ENCODE results near the gene GLYATL2. TPM values are rescaled to one million over a fixed set of nuclear protein-coding genes. Genes with fewer than 3 reads are reported as not detected.

GLYATL2 gene, protein sequence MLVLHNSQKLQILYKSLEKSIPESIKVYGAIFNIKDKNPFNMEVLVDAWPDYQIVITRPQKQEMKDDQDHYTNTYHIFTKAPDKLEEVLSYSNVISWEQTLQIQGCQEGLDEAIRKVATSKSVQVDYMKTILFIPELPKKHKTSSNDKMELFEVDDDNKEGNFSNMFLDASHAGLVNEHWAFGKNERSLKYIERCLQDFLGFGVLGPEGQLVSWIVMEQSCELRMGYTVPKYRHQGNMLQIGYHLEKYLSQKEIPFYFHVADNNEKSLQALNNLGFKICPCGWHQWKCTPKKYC
- not detected in 2 replicates for total RNA-seq

DNA sequence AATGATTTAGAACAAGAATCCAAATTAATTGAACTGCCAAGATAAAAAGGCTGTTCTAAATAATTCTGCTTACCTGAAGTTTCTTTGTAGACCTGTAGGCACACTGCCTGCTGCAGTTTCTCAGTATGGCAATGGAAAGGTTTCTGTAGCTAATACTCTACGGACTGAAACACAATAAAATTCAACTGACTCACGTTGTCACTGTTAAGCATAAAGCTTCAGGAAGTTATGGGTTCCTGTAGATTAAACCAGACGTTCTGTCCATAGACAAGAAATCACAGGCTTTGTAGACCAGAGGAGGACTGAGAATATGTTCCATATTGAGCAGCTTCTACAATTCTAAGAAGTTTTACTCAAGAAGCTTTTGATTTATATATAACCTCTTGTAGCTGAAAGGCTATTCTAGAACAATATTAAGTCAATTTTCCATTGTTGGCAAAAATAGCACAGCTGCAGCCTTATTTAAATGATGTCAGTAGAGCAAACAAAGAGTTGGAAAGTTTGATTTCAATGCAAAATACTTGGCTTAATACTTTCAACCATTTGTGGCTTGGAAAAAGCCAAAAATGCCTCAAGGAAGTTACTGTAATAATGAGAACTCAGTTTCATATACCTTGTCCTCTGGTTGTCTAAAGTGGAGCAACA, at the start of gene GLYATL2:
TSS of gene GLYATL2 (minus strand) at position 344 of the 645 bp plus-strand sequence. CDS start 5,092 bp downstream, outside the sequence.
- intact Hi-C loops (cut with micrococcal nuclease) = no loop called here

DNA sequence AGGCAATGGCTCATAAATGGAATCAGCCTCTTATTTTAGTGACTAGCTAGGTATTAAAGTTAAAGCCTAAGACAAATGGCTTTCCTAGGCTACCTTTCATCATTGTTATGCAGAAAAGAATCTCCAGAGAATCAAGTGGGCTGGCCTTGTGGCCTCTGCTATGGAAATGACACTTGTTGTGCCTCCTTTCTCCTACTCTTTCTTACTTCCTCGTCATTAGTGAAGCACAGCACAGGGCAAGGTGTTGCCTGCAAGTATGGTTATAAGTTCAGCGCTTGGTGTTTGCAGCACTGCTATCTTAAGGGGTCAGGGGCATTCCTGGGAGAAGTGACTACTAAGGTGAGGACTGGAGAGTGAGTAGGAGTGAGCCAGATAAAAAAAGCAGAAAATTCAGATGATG, 49.4 kb upstream of the GLYATL2 start:
- intact Hi-C loops (cut with micrococcal nuclease) = no loop called here

DNA sequence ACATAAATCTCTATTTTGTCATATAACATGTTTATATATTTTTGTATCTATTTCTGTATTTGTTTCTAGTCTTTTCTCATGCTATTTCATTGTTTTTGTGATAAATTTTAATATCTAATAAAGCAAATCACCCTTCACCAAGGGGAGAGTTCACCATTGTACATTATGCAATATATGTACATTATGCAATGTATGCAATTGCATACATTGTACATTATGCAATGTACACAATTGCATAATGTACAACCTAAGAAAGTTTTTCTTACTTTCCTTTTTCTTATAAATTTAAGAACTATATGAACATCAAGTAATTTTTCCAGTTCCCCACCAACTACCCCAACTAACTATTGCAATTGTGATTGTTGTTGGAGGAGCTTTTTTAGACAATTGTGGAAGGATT, 44.1 kb upstream of the GLYATL2 start:
- intact Hi-C loops (cut with micrococcal nuclease) = no loop called here

DNA sequence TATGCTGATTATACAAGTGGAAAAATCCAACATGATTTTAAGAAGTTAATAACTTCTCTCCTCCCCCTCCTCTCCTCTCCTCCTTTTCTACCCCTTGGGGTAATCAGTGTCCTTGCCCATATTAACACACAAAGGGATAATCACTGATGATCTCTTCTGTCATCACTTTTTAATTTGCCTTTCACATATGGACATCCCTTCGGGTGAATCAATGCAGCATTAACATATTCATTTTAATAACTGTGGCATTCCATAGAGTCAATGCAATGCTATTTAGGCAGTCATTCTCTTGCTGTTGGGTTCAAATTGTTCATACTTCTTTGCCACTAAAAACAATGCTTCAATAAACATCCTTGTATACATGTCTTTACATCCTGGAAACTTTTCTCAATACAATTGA, 42.9 kb upstream of the GLYATL2 start:
- intact Hi-C loops (cut with micrococcal nuclease) = no loop called here

DNA sequence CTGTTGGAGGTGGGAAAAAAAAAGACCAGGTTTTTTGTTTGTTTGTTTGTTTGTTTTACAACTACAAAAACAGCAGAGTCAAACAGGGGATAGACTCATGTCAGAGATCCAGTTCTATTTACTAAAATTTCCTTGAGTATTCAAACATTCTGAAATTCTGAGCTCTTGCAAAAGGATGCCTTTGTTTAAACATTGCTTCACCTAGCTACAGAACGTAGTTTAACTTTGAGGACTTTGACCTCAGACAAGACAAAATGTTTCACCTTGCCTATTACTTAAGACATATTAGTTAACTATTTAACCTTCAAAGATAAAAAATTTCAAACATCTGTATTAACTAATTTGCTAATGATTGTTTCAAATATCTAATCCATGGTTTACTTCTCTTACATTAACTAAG, 36.1 kb upstream of the GLYATL2 start:
- intact Hi-C loops (cut with micrococcal nuclease) = no loop called here

DNA sequence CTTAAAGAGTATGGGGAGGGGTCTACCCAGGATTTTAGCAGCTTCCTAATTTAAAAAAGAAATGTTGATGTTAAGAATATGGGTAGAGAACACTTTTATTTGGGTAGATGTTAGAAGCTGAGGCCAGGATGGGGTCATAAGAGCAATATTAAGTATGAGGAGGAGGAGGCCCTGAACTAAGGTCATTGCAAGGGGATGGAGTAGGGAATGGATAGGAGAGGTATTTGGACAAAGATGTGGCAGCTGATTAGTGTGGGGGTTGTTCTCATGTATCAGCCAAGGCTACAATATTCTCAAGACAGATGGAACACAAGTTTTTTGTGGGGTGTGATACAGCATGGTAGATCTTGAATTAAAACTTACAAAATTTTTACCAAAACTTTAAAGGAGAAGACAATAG, 35.7 kb upstream of the GLYATL2 start:
- intact Hi-C loops (cut with micrococcal nuclease) = no loop called here

DNA sequence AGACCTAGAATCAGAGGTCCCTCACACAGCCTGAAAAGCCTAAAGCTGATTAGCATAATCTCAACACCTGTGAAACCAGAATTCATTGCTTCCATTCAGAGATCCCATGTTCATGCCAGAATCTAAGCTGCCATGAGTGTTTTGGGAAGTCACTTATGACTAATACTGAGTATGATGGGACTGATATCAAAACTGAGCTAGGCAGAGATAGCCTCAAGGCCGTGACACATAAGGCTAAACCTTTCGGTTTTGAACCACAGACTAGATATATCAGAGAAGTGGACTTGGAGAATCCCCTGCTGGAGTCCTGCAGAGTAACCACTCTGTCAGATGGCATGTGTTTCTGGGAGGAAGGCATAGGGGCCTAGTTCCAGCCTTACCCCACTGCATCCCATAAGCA, 23.1 kb upstream of the GLYATL2 start:
- intact Hi-C loops (cut with micrococcal nuclease) = no loop called here

DNA sequence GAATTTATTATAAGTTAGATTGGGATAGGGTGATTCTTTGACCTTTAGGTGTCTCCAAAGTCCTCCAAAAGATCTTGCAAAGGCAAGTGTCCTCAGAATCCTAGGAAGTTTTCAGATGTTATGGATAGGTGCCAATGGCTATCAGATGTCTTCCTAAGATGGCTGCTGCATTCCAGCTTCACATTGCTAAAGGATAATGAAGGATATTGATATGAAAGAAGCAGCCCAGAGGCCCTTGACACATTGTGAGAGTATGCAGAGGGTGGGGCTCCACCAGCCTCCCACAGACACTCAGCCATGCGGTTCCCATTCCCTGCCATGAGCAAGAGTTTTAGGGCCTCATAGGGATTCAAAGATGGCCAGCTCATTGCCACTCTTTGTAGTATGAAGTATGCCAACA, 22.3 kb upstream of the GLYATL2 start:
- intact Hi-C loops (cut with micrococcal nuclease) = no loop called here

DNA sequence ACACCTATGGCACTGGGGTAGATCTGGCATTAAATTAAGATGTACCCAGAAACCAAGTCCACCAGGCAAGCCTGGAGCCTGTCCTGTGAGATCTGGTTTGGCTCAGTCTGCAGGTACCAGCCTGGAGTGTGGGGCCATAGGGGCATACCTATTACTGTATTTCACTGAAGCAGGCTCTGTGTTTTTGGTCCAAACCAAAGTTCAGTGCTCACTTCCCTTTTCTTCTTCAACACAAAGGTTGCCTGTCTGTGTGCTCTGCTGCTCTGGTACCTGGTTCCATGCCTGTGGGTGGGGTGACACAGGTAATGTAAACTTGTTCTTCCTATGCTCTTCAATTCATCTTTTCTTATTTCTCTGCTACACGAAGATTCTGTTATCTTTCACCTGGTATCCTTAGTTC, 19.8 kb upstream of the GLYATL2 start:
- intact Hi-C loops (cut with micrococcal nuclease) = no loop called here

DNA sequence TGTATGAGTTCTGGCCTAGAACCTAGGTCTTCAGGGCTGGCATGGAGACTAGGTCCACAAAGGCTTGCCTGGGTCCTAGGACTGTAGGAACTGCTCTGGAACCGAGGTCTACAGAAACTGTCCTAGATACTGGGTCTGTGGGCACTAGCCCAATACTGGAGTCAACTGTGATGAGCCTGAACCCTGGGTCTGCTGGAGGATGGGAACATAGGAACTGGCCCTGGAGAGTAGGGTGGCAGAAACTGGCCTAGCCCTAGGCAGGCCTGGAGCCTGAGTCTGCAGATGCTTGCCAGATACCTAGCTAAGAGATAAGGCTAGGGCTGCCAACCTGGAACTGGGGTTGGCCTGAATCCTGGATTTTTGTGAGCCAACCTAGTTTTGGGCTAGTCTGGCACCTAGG, 19.2 kb upstream of the GLYATL2 start:
- intact Hi-C loops (cut with micrococcal nuclease) = no loop called here

DNA sequence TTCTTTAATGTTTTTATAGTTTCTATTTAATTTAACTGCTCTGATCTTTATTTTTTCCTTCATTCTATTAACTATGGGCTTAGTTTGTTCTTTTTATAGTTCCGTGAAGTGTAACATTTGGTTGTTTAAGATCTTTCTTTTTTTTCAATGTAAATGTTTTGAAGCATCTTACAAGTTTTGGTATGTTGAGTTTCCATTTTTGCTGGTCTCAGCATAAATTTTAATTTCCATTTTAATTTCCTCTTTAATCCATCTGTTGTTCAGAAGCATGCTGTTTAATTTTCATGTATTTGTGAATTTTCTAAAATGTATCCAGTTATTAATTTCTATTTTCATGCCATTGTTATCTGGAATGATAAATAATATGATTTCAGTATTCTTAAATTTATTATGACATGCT, 17.0 kb upstream of the GLYATL2 start:
- intact Hi-C loops (cut with micrococcal nuclease) = no loop called here

DNA sequence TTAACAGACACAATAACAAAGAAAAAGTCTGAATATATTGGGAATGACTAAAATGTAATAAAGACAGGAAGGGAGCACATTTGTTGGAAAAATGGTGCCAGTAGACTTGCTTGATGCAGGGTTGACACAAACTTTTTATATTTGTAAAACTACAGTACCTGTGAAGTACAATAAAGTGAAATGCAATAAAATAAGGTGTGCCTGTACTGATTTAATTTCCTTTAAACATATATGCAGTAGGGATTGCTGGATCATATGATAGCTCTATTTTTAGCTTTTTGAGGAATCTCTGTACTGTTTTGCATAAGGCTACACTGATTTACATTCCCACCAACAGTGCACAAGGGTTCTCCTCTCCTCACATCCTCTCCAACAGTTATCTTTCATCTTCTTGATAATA, 12.3 kb upstream of the GLYATL2 start:
- intact Hi-C loops (cut with micrococcal nuclease) = no loop called here

DNA sequence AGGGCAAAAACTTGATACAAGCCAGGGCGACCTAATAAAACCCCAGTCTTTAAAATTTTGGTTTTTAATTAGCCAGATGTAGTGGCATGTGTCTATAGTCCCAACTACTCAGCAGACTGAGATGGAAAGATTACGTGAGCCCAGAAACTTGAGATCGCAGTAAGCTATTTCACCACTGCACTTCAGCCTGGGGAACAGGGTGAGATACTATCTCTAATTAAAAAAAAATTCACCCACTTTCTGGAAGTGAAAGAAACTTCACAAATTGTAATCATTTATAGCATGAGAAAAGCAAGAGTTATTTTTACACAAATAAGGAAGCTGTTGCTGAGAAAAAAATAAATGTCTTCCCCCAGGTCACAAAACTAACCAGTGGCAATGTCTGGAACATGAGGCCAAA, 882 bp upstream of the GLYATL2 start:
- intact Hi-C loops (cut with micrococcal nuclease) = no loop called here

DNA sequence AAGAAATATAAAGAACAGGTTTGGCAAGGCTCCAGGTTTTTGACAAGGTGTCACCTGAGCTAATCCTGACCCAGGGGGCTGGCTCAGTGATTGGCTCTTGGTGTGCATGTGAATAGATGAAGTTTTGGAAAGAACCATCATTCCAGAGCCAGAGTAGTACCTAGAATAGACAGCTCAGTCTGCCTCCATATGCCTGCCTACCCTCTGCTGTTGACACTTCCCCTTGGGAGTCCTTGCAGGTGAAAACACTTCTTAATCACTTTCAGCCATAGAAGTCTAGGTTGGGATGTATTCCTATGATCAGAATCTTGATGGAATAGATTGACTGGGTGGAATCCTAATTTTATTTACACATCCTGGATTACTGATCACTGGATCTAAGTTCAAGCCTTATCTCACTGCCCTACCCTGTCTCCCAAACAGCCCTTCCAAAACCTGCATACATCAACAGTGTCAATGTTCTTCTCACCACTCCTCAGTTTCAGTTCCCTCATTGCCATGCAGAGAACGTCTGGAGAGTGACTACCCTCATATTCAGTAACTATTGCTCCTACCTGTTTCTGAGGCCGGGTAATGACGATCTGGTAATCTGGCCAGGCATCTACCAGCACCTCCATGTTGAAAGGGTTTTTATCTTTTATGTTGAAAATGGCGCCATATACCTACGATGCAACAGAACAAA, 6.7 kb downstream of the GLYATL2 start:
- intact Hi-C loops (cut with micrococcal nuclease) = no loop called here

DNA sequence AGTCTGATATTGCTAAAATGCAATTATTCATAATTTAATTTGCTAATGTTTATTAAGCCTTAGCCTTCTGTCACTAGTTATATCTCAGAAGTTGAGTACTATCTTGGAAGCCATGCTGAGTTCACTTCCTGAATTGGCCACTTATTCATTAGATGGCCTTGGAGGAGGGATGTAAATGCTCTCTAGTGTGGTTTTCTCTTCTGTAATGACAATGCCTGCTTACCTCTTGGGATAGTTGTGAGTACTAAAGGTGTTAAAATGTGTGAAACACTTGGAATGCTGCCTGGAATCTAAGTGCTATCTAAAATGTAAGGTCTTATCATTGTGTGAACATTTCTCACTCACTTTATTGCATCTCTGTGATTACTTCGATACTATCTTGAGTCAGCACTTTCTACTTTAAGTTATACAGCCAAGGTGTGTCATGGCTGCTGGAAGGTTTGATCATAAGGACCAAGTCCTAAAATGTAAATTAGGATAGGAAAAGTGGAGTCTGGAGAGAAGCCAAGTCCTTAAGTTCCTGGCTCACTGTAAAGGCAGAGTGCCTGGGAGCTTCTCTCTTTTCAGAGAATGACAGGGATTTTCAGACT, 12.4 kb downstream of the GLYATL2 start:
- intact Hi-C loops (cut with micrococcal nuclease) = no loop called here

DNA sequence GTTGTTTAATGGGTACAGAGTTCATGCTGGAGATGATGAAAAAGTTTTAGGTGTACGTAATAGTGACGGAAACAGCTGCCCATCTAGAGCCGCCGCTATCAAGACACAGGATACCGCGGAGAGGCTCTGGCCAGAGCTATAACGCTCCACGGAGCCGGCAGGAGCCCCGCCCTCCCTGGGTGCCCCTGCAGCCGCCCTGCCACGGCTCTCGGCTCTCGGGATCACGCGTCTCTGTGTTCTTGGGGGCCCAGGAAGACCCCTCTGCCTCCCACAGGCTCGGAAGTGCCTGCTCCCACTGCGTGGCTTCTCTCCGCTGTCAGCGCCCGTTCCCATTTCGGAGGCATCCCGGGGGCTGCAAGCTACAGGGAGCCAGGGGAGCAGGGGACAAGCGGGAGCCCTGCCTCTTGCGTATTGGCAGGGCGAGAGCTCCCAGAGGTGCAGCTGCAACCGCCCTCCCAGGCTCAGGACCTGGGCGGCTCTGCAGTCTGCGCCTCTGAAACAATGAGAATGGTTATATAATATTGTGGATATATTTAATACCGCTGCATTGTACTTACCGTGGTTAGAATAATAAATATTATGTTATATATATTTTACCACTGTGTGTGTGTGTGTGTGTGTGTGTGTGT, 13.7 kb downstream of the GLYATL2 start:
- intact Hi-C loops (cut with micrococcal nuclease) = no loop called here

DNA sequence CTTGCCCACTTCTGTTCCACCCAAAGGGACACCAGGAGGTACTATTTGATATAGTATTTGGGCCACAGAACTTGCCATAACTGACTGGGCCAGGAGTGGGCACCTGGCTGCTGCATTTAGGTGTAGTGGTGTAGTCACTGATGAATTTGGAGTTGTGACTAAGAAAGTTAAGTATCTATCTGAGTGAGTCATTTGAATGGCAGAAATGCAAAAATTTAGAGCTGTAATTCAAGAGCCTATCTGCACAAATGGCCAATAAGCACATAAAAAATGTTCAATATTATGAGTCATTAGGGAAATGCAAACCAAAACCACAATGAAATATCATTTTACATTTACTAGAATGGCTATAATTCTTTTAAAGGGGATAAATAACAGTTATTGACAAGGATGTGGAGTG, 14.7 kb downstream of the GLYATL2 start:
- intact Hi-C loops (cut with micrococcal nuclease) = no loop called here

DNA sequence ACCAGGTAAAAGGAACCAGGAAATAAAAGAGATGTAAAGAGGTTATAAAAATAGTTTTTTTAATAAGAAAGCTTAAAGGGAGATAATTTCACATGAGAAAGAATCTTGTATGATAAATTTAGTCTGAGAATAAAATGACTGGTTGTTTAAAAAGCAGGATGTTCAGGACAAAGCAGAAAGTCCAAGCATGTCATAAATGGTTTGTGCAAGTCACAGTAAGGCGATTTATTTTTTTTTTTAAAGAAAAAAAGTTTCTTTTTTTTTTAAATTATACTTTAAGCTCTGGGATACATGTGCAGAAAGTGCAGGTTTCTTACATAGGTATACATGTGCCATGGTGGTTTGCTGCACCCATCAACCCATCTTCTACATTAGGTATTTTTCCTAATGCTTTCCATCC, 30.8 kb downstream of the GLYATL2 start:
- intact Hi-C loops (cut with micrococcal nuclease) = no loop called here

DNA sequence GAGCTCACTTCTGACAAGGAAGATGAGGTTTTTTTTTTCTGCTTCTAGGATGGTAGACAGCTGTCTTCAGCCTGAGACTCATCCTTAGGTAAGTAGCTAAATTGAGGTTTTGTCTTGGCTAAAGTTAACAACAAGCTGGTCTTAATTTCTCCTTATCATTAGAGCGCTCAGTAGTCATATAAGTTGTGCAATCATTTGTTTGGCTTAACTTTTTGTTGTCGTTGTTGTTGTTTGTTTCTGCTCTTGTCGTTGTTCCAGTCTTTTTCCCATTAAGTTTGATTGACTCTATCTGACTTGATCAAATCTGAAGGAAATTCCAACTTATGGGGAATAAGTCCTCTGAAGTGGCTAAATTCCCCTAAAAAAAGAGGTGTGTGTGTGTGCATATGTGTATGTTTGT, 33.0 kb downstream of the GLYATL2 start:
- intact Hi-C loops (cut with micrococcal nuclease) = no loop called here

DNA sequence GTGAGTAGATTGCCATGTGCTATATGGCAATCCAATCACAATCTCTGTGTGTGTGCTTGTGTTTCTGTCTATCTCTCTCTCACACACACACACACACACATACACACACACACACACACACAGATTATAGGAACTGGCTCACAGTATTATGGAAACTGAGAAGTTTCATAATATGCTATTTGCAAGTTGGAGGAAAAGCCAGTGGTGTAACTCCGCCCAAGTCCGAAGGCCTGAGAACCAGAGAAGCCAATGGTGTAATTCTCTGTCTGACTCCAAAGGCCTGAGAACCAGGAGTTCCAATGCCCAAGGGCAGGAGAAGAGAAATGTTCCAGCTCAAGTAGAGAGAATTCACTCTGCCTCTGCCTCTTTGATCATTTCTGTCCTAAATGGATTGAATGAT, 37.2 kb downstream of the GLYATL2 start:
- intact Hi-C loops (cut with micrococcal nuclease) = no loop called here

DNA sequence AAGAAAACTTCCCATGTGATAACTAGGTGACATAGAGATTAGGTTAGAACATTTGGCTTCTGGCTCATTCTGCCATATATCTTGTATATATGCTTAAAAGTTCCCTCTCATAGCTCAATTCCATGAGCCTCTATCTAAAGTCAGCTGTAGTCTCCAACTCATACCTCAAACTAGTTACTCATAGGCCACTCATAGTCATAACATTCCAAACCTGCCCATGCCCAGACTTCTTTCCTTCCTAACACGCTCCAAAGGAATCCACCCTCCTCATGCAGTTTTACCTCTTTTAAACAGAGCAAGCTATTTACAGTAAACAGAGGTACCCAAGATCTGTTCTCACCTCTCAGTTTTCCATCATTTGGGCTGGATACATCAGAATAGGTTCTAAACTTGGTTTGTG, 39.4 kb downstream of the GLYATL2 start:
- intact Hi-C loops (cut with micrococcal nuclease) = no loop called here

DNA sequence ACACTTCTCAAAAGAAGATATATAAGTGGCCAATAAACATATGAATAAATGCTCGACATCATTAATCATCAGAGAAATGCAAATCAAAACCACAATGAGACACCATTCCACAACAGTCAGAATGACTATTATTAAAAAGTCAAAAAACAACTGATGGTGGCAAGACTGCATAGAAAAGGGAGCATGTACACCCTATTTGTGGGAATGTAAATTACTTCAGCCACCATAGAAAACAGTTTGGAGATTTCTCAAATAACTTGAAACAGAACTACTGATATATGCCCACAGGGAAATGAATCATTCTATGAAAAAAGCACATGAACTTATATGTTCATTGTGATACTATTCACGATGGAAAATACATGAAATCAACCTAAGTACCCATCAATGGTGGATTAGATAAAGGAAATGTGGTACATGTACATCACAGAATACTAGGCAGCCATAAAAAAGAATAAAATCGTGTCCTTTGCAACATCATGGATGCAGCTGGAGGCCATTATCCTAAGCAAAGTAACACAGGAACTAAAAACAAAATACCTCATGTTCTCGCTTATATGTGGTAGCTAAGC, 42.4 kb downstream of the GLYATL2 start:
- intact Hi-C loops (cut with micrococcal nuclease) = no loop called here
